Left lung (tissue), 10 donors: Measurements from ENCODE around the gene CLEC4F. TPM values are rescaled to one million over a fixed set of nuclear protein-coding genes. Genes with fewer than 3 reads are reported as not detected.

Experiments used
- ATAC-seq: fragments of 200-7000 bp; cut with Tn5 transposase; one replicate; pipeline ENCODE4 v1.9.1; 2020; ENCODE audit warnings: moderate library complexity
- DNase-seq, 4 donors: peaks; one replicate each; pipeline ENCODE4 v3.0.0-alpha.2; 2013 to 2020
- H3K27ac ChIP-seq, 2 donors: fragments of 200-600 bp; sonication (generic) in 1 of 2; one replicate each; pipeline versions ENCODE4 v1.5.0 to v1.8.0; 2020 to 2021
- H3K27me3 ChIP-seq, 2 donors: fragments of 200-600 bp; sonication (generic) in 1 of 2; one replicate each; pipeline versions ENCODE4 v1.5.0 to v1.8.0; 2020 to 2021
- H3K36me3 ChIP-seq, 2 donors: fragments of 200-600 bp; sonication (generic) in 1 of 2; one replicate each; pipeline versions ENCODE4 v1.5.0 to v1.8.0; 2020 to 2021
- H3K4me1 ChIP-seq, 2 donors: fragments of 200-600 bp; one replicate each; pipeline ENCODE4 v1.8.0; 2021
- H3K4me3 ChIP-seq, 2 donors: fragments of 200-600 bp; sonication (generic) in 1 of 2; one replicate each; pipeline versions ENCODE4 v1.5.0 to v1.8.0; 2020 to 2021; ENCODE audit warnings: mild to moderate bottlenecking in 1 of 2
- H3K9me3 ChIP-seq, 2 donors: fragments of 200-600 bp; sonication (generic) in 1 of 2; one replicate each; pipeline versions ENCODE4 v1.5.0 to v1.8.0; 2020 to 2021
- CTCF ChIP-seq, 2 donors: fragments of 200-600 bp; sonication (generic) in 1 of 2; IDR thresholded peaks; one replicate each; pipeline versions ENCODE4 v1.5.0 to v1.8.0; 2021; ENCODE audit warnings: antibody characterized with exemption in 2 of 2
- intact Hi-C, 2 donors: fragments of 100-400 bp; cut with DNase I; formaldehyde crosslinking; loops; one replicate each; pipeline versions ENCODE4 v1.11.2 to v1.14.2; 2022
- polyA plus RNA-seq, 6 donors: library from polyadenylated mRNA; unstranded; fragments of 120-200 nt; gene quantifications; one replicate each; pipeline ENCODE4 v1.2.1, GENCODE V29; 2013; ENCODE audit not compliant: insufficient read length in 6 of 6
- total RNA-seq, 2 donors: library from RNA; stranded (reverse); fragmentation: NEBNext Ultra II Directional; extraction: Animal tissue kit (Norgen Biotek cat#: 25700); gene quantifications; one replicate each; pipeline ENCODE4 v1.2.1, GENCODE V29; 2021
- donor health status: DM: no; HTN: yes; CAD: no.
- donor health status: DM: no; HTN: no; CAD: no.

Gene CLEC4F
- total and polyA plus RNA-seq, 8 donors, result 0.06 to 0.35 (median 0.16) TPM

- H3K4me3 ChIP-seq, result no peak overlapping the region
- peaks cover 0 to 9% of the 10 kb centered on the region in 2 donors for H3K4me1 ChIP-seq
- no peak for TF ChIP-seq CTCF (IDR thresholded peaks at IDR 0.05)
- ATAC-seq (no peak), DNase-seq (no peak)
- H3K27me3 ChIP-seq, result no peaks in the 10 kb centered on the region
- intact Hi-C loops, result loop anchor here in 1 of 2 donors (10.0 kb wide), 1 partner anchor 147 kb away; no protein-coding TSS in a partner anchor
- peaks cover 0 to 10% of the 10 kb centered on the region in 2 donors for H3K9me3 ChIP-seq
- no peaks in the 10 kb centered on the region for H3K36me3 ChIP-seq
- no peak overlapping the region for H3K27ac ChIP-seq
Measured at GRCh38 chr2:70797506-70797905, 22.9 kb downstream of the CLEC4F start.

- Histone ChIP-seq H3K4me1 (peaks cover 0 to 9% of the 10 kb centered on the region in 2 donors), H3K27ac (no peak overlapping the region), H3K9me3 (peaks cover 0 to 10% of the 10 kb centered on the region in 2 donors), H3K36me3 (no peaks in the 10 kb centered on the region), H3K27me3 (peaks cover 7 to 9% of the 10 kb centered on the region in 2 donors), H3K4me3 (no peak overlapping the region)
- no peak for DNase-seq
- no peak for ATAC-seq
- intact Hi-C loops, result loop anchor here in 1 of 2 donors (10.0 kb wide), 1 partner anchor 149 kb away; no protein-coding TSS in a partner anchor
- TF ChIP-seq CTCF (IDR thresholded peaks at IDR 0.05), result no peak
Measured at GRCh38 chr2:70796262-70796661, 24.1 kb downstream of the CLEC4F start.

- peaks cover 0 to 12% of the 10 kb centered on the region in 2 donors for H3K4me1 ChIP-seq
- no peak for TF ChIP-seq CTCF (IDR thresholded peaks at IDR 0.05)
- H3K9me3 ChIP-seq, result peaks cover 0 to 10% of the 10 kb centered on the region in 2 donors
- intact Hi-C loops, result loop anchor here in 1 of 2 donors (10.0 kb wide), 1 partner anchor 149 kb away; no protein-coding TSS in a partner anchor
- H3K27me3 ChIP-seq, result peaks cover 15 to 17% of the 10 kb centered on the region in 2 donors
- no peak for DNase-seq
- no peak overlapping the region for H3K27ac ChIP-seq
- no peaks in the 10 kb centered on the region for H3K36me3 ChIP-seq
- no peak overlapping the region for H3K4me3 ChIP-seq
- ATAC-seq, result no peak
Measured at GRCh38 chr2:70795164-70795995, 25.0 kb downstream of the CLEC4F start.

- Histone ChIP-seq H3K4me3 (no peak overlapping the region), H3K27me3 (peaks cover 31 to 37% of the 10 kb centered on the region in 2 donors), H3K9me3 (no peaks in the 10 kb centered on the region), H3K27ac (no peak overlapping the region), H3K4me1 (peaks cover 0 to 23% of the 10 kb centered on the region in 2 donors), H3K36me3 (no peaks in the 10 kb centered on the region)
- DNase-seq, result no peak
- intact Hi-C loops, result loop anchor here in 1 of 2 donors (10.0 kb wide), 1 partner anchor 151 kb away; no protein-coding TSS in a partner anchor
- ATAC-seq, result no peak
- TF ChIP-seq CTCF (IDR thresholded peaks at IDR 0.05), result no peak
Measured at GRCh38 chr2:70793450-70793849, 26.9 kb downstream of the CLEC4F start.
